ENCODE results near the gene PSTPIP2.

- TF ChIP-seq, protein P1, sequence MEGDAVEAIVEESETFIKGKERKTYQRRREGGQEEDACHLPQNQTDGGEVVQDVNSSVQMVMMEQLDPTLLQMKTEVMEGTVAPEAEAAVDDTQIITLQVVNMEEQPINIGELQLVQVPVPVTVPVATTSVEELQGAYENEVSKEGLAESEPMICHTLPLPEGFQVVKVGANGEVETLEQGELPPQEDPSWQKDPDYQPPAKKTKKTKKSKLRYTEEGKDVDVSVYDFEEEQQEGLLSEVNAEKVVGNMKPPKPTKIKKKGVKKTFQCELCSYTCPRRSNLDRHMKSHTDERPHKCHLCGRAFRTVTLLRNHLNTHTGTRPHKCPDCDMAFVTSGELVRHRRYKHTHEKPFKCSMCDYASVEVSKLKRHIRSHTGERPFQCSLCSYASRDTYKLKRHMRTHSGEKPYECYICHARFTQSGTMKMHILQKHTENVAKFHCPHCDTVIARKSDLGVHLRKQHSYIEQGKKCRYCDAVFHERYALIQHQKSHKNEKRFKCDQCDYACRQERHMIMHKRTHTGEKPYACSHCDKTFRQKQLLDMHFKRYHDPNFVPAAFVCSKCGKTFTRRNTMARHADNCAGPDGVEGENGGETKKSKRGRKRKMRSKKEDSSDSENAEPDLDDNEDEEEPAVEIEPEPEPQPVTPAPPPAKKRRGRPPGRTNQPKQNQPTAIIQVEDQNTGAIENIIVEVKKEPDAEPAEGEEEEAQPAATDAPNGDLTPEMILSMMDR (IDR thresholded peaks at IDR 0.05) = no peak
- TF ChIP-seq POLR2A (IDR thresholded peaks at IDR 0.05) = no peak
These were observed 25.9 kb downstream of the PSTPIP2 start for GRCh38 chr18:46046126-46046525.

Measured in heart left ventricle (tissue), 13 donors.